Measurements from ENCODE around the gene TOMM7. TPM values are rescaled to one million over a fixed set of nuclear protein-coding genes. Genes with fewer than 3 reads are reported as not detected.

TOMM7 gene
- total and polyA plus RNA-seq, 9 of the 15 experiments (the other 6 are each of a cell fraction or from before 2014, with no cell fraction given): 283 to 1,717 (median 638) TPM

- TF ChIP-seq YY1 (IDR thresholded peaks at IDR 0.05; ENCODE audit: borderline replicate concordance in 1 of 3, control insufficient read depth in 1 of 3, extremely low read depth in 1 of 3, insufficient read depth in 3 of 3, insufficient read length in 1 of 3, insufficient replicate concordance in 2 of 3, low read depth in 1 of 3, low read length in 2 of 3): peak in 2 of 3 experiments; percentile 64 to 82
- no peak for TF ChIP-seq STAG1 (CRISPR knock-in tag; IDR thresholded peaks at IDR 0.05; ENCODE audit: borderline replicate concordance)
- no peak for TF ChIP-seq ID3 (CRISPR knock-in tag; IDR thresholded peaks at IDR 0.05)
- no peak for TF ChIP-seq ID3 (tag; IDR thresholded peaks at IDR 0.05)
- no peak for TF ChIP-seq TRIM28 (IDR thresholded peaks at IDR 0.05)
- TF ChIP-seq POLR2A (conservative IDR thresholded peaks at IDR 0.05): peak; percentile 89
- TF ChIP-seq ATF7 (IDR thresholded peaks at IDR 0.05): peak; percentile 70
- TF ChIP-seq CUX1 (CRISPR knock-in tag; IDR thresholded peaks at IDR 0.05): no peak
- peak; percentile 51; the same call in 1 of the 2 replicates for TF ChIP-seq OTX1 (CRISPR knock-in tag; IDR thresholded peaks at IDR 0.05)
- peak in 1 of 2 experiments; percentile 73; a peak in 2 of 4 replicates for TF ChIP-seq CSDE1 (IDR thresholded peaks at IDR 0.05)
- TF ChIP-seq E2F4 (CRISPR knock-in tag; IDR thresholded peaks at IDR 0.05; ENCODE audit: low read depth): no peak
- TF ChIP-seq HOXB6 (CRISPR knock-in tag; IDR thresholded peaks at IDR 0.05; ENCODE audit: borderline replicate concordance): no peak
- TF ChIP-seq MEF2D (tag; conservative IDR thresholded peaks at IDR 0.05; ENCODE audit: low read depth): no peak
- TF ChIP-seq IRF9 (tag; IDR thresholded peaks at IDR 0.05): no peak
- no peak for TF ChIP-seq LARP7 (IDR thresholded peaks at IDR 0.05)
- TF ChIP-seq TCF7L2 (IDR thresholded peaks at IDR 0.05; ENCODE audit: low read depth, low read length): no peak
- peak; percentile 40 to 64; a peak in 2 of 4 replicates for TF ChIP-seq MAZ (CRISPR knock-in tag; conservative IDR thresholded peaks at IDR 0.05 in 1 of 2, IDR thresholded peaks at IDR 0.05 in 1 of 2)
- TF ChIP-seq E2F3 (CRISPR knock-in tag; IDR thresholded peaks at IDR 0.05): 0 out of 2 replicates have a peak, but pooled peaks have one; percentile 45
- TF ChIP-seq ZNF232 (CRISPR knock-in tag; IDR thresholded peaks at IDR 0.05): no peak
- no peak for TF ChIP-seq PTRF (tag; IDR thresholded peaks at IDR 0.05)
These were observed at the start of gene TOMM7 (continued) for GRCh38 chr7:22822486-22823141.

Data from K562 (cell line).